ENCODE measurements around the gene KREMEN1. TPM values are rescaled to one million over a fixed set of nuclear protein-coding genes. Genes with fewer than 3 reads are reported as not detected.
A peak's percentile ranks its signal among the peaks of the same experiment; 100 is the strongest.

KREMEN1 gene
- total and polyA plus RNA-seq, 2 experiments from 2014 or later, result 1.8 to 3.8 TPM

- Histone ChIP-seq H3K27me3 (ENCODE audit: insufficient read depth) (no peaks in the 10 kb centered on the region), H3K79me2 (replicated peaks; ENCODE audit: insufficient read depth) (no peaks in the 10 kb centered on the region), H2AFZ (no peak overlapping the region), H3K4me2 (no peak overlapping the region), H4K20me1 (replicated peaks; ENCODE audit: insufficient read depth) (no peaks in the 10 kb centered on the region), H3K4me1 (ENCODE audit: insufficient read depth) (peaks cover 13% of the 10 kb centered on the region), H3F3A (replicated peaks; ENCODE audit: low read depth) (no peaks in the 10 kb centered on the region), H3K27ac (ENCODE audit: low read depth) (no peak overlapping the region), H3K4me3 (no peak overlapping the region), H3K9me2 (ENCODE audit: insufficient read depth) (no peaks in the 10 kb centered on the region), H3K36me3 (ENCODE audit: insufficient read depth) (no peaks in the 10 kb centered on the region)
- DNase-seq (ENCODE audit: low spot score), result no peak
- TF ChIP-seq JUNB (IDR thresholded peaks at IDR 0.05; ENCODE audit: unreplicated experiment), result no peak
- TF ChIP-seq NANOG (IDR thresholded peaks at IDR 0.05; ENCODE audit: borderline replicate concordance), result no peak
- TF ChIP-seq REST (IDR thresholded peaks at IDR 0.05; ENCODE audit: unreplicated experiment), result no peak
- TF ChIP-seq ETS1 (IDR thresholded peaks at IDR 0.05), result no peak
- Mint-ChIP-seq H3K9me3 (no peaks in the 10 kb centered on the region), H3K27ac (no peak overlapping the region), H3K4me3 (no peak overlapping the region), H3K36me3 (ENCODE audit: low read depth) (no peaks in the 10 kb centered on the region), H3K27me3 (ENCODE audit: insufficient read depth, low read depth, poor library complexity) (peaks cover 8% of the 10 kb centered on the region), H3K4me1 (peaks cover 32% of the 10 kb centered on the region)
- no peak for ATAC-seq
Observed at GRCh38 chr22:29102300-29102699, 29.5 kb downstream of the KREMEN1 start.

GRCh38 chr22:29103121-29103520 lies 30.3 kb downstream of the KREMEN1 start:
- Histone ChIP-seq H3K4me2 (no peak overlapping the region), H3K36me3 (ENCODE audit: insufficient read depth) (no peaks in the 10 kb centered on the region), H2AFZ (no peak overlapping the region), H3K27ac (ENCODE audit: low read depth) (no peak overlapping the region; the same call in 1 of the 2 replicates), H3K27me3 (ENCODE audit: insufficient read depth) (no peaks in the 10 kb centered on the region), H3K9me2 (ENCODE audit: insufficient read depth) (no peaks in the 10 kb centered on the region), H3K4me1 (ENCODE audit: insufficient read depth) (peaks cover 5% of the 10 kb centered on the region), H3K4me3 (no peak overlapping the region), H3K79me2 (replicated peaks; ENCODE audit: insufficient read depth) (no peaks in the 10 kb centered on the region), H4K20me1 (replicated peaks; ENCODE audit: insufficient read depth) (no peaks in the 10 kb centered on the region), H3F3A (replicated peaks; ENCODE audit: low read depth) (no peaks in the 10 kb centered on the region)
- ATAC-seq (peak; percentile 38; the same call in 2 of the 3 replicates), DNase-seq (ENCODE audit: low spot score) (no peak)
- Mint-ChIP-seq H3K27ac (no peak overlapping the region), H3K4me1 (peaks cover 26% of the 10 kb centered on the region), H3K27me3 (ENCODE audit: insufficient read depth, low read depth, poor library complexity) (peaks cover 8% of the 10 kb centered on the region), H3K4me3 (no peak overlapping the region), H3K36me3 (ENCODE audit: low read depth) (no peaks in the 10 kb centered on the region), H3K9me3 (no peaks in the 10 kb centered on the region)
- no peak for TF ChIP-seq EZH2 (IDR thresholded peaks at IDR 0.05; ENCODE audit: low read depth, unreplicated experiment)
- TF ChIP-seq STAT1 (IDR thresholded peaks at IDR 0.05; ENCODE audit: unreplicated experiment), result no peak
- no peak for TF ChIP-seq POLR2AphosphoS5 (IDR thresholded peaks at IDR 0.05; ENCODE audit: low read depth)
- no peak for TF ChIP-seq REST (IDR thresholded peaks at IDR 0.05; ENCODE audit: unreplicated experiment)
- no peak for TF ChIP-seq ZNF331 (CRISPR knock-in tag; IDR thresholded peaks at IDR 0.05; ENCODE audit: low read depth)
- no peak for TF ChIP-seq EZH2phosphoT487 (IDR thresholded peaks at IDR 0.05; ENCODE audit: unreplicated experiment)
- TF ChIP-seq ZNF114 (CRISPR knock-in tag; IDR thresholded peaks at IDR 0.05), result no peak
- TF ChIP-seq ETS1 (IDR thresholded peaks at IDR 0.05), result no peak
